Activated CD4-positive, alpha-beta memory T cell treated with anti-CD3 and anti-CD28 coated beads for 36 hours (primary cell): ENCODE data around the gene LAMB1. TPM values are rescaled to one million over a fixed set of nuclear protein-coding genes. Genes with fewer than 3 reads are reported as not detected.

Source experiments
- CTCF ChIA-PET: fragments of 350-600 bp; sonication (Branson Sonifier 250); formaldehyde crosslinking; loops from one replicate; lab custom pipeline; 2021; ENCODE audit warnings: antibody characterized with exemption, inconsistent platforms; lab: Charles Lee
- POLR2A ChIA-PET: fragments of 350-600 bp; sonication (Branson Sonifier 250); formaldehyde crosslinking; loops from one replicate; lab custom pipeline; 2021; ENCODE audit warnings: antibody characterized with exemption; lab: Charles Lee
- DNase-seq: peaks from one replicate; pipeline ENCODE4 v3.0.0-alpha.2; 2020
- H3K27ac Mint-ChIP-seq: one replicate; pipeline ENCODE4 v1.8.0; 2021; ENCODE audit warnings: mixed read lengths
- H3K27me3 Mint-ChIP-seq: one replicate; pipeline ENCODE4 v1.8.0; 2021; ENCODE audit warnings: mixed read lengths
- H3K36me3 Mint-ChIP-seq: one replicate; pipeline ENCODE4 v1.8.0; 2021; ENCODE audit warnings: mixed read lengths
- H3K4me1 Mint-ChIP-seq: one replicate; pipeline ENCODE4 v1.8.0; 2021; ENCODE audit warnings: low read depth, mixed read lengths
- H3K4me3 Mint-ChIP-seq: one replicate; pipeline ENCODE4 v1.8.0; 2021; ENCODE audit warnings: mild to moderate bottlenecking, mixed read lengths
- H3K9me3 Mint-ChIP-seq: one replicate; pipeline ENCODE4 v1.8.0; 2021; ENCODE audit warnings: mixed read lengths
- intact Hi-C: fragments of 100-400 bp; cut with micrococcal nuclease; formaldehyde crosslinking; loops from one replicate; pipeline ENCODE4 v1.15.1; 2023
- total RNA-seq, 2 experiments: library from RNA; stranded (reverse); gene quantifications; one replicate each; pipeline ENCODE4 v1.2.3, GENCODE V29; 2021

Gene LAMB1
- not detected for total RNA-seq

DNA sequence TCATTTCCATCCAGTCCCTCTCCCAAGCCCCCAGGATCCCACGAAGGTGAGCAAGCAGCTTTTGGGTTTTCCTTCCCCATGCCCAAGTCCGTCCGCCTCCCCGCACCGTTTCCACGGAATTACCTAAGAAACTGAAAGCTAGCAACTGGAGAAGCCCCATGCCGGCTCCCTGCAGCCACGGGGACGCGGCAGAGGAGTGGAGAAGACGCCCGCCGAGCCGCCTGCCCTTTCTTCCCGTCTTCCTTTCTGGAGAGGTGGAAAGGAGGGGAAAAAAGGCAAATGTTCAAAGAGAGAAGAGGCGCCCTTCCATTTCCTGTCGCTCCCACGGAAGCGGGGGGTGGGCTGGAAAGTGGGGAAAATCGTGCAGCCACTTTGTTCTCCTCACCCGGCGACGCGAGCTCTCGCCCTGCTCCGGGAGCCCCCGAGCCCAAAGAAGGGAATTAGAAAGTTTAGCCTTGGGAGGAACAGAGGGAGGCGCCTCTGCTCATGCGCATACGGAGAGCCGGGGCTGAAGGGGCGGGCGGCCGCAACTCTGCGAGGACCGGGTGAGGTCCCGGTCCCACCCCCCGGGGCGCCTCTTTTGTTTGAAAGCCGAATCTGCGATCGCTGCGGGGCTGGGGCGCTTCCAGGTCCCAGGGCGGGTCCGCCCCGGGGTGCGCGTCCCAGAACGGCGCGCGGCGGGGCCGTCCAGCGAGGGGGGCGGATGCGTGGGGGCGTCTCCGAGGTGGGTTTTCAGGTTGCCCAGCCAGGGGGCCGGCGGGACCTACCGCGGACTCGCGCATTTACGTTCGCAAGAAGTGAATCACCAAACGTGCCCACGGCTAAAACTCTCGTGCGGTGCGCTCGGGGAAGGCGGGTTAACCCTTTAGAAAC is at the start of gene LAMB1:
TSS of gene LAMB1 (minus strand) at position 436 of the 873 bp plus-strand sequence. CDS start at position 160, 276 bp downstream.
- POLR2A ChIA-PET: no interaction called here

DNA sequence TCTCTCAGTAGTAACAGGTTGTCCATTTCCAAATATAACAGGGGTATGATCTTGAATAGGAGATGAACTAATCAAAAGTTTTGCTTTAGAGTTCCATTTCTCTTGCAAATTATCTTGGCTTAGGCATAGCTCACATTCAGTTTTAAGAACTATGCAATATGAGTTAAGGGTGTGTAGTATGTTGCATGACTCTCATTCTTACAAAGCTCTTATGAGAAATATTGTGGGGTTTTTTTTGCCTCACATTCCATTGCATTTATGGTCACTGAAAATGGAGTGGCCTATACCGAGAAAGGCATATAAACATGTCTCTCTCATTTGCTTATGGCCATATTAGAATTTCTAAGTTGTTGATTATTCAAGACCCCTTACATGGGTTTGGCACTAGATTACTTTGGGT is 48.5 kb upstream of the LAMB1 start:
- no peaks in the 10 kb centered on the region for H3K9me3 Mint-ChIP-seq
- no peaks in the 10 kb centered on the region for H3K4me1 Mint-ChIP-seq
- H3K4me3 Mint-ChIP-seq: no peak overlapping the region
- ChIA-PET POLR2A (no interaction called here), CTCF (no interaction called here)
- peaks cover 8% of the 10 kb centered on the region for H3K27me3 Mint-ChIP-seq
- H3K27ac Mint-ChIP-seq: no peak overlapping the region
- no peak for DNase-seq
- intact Hi-C loops: no loop called here
- no peaks in the 10 kb centered on the region for H3K36me3 Mint-ChIP-seq

More for the DNA sequence above, at the start of gene LAMB1:
- no peaks in the 10 kb centered on the region for H3K9me3 Mint-ChIP-seq
- peak; percentile 15 for DNase-seq
- H3K27ac Mint-ChIP-seq: no peak within 1 kb of the TSS
- H3K27me3 Mint-ChIP-seq: peaks cover 52% of the 10 kb centered on the region
- H3K4me3 Mint-ChIP-seq: peak within 1 kb of the TSS; percentile 59
- no peaks in the 10 kb centered on the region for H3K36me3 Mint-ChIP-seq
- intact Hi-C loops: no loop called here
- H3K4me1 Mint-ChIP-seq: peaks cover 15% of the 10 kb centered on the region
- CTCF ChIA-PET: no interaction called here

DNA sequence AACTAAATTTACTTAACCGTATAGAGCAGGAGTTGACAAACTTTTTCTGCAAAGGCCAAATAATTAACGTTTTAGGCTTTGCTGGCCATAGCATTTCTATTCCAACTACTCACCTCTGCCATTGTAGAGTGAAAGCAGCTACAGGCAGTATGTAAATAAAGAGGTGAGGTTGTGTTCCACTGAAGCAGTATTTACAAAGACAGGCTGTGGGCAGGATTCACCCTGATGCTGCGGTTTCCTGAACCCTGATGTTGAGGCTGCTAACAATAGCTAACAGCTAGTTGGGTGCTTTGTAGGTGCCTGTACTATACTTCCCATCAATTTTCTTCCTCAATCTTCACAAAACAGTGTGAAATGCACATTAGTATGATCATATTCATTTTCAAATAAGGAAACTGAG is 47.0 kb upstream of the LAMB1 start:
- intact Hi-C loops: no loop called here
- Mint-ChIP-seq H3K27me3 (peaks cover 8% of the 10 kb centered on the region), H3K4me1 (no peaks in the 10 kb centered on the region), H3K4me3 (no peak overlapping the region), H3K9me3 (no peaks in the 10 kb centered on the region), H3K36me3 (no peaks in the 10 kb centered on the region), H3K27ac (no peak overlapping the region)
- CTCF ChIA-PET: no interaction called here
- POLR2A ChIA-PET: no interaction called here
- no peak for DNase-seq

DNA sequence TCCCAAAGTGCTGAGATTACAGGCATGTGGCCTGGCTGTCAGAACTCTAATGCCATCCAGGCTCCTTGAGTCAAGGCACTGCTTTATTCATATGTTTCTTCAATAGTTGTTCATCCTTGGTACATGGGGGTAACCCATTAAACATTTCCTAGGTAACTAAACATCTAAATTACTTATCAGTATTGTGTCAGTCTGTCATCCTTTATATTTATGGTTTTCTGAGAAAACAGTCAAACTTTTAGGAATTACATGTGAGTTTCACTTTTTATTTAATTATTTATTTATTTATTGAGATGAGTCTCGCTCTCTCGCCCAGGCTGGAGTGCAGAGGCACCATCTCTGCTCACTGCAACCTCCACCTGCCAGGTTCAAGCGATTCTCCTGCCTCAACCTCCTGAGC is 45.5 kb upstream of the LAMB1 start:
- Mint-ChIP-seq H3K9me3 (no peaks in the 10 kb centered on the region), H3K36me3 (no peaks in the 10 kb centered on the region), H3K4me3 (no peak overlapping the region), H3K4me1 (no peaks in the 10 kb centered on the region), H3K27ac (no peak overlapping the region), H3K27me3 (peaks cover 10% of the 10 kb centered on the region)
- intact Hi-C loops: no loop called here
- no peak for DNase-seq
- ChIA-PET POLR2A (no interaction called here), CTCF (no interaction called here)

DNA sequence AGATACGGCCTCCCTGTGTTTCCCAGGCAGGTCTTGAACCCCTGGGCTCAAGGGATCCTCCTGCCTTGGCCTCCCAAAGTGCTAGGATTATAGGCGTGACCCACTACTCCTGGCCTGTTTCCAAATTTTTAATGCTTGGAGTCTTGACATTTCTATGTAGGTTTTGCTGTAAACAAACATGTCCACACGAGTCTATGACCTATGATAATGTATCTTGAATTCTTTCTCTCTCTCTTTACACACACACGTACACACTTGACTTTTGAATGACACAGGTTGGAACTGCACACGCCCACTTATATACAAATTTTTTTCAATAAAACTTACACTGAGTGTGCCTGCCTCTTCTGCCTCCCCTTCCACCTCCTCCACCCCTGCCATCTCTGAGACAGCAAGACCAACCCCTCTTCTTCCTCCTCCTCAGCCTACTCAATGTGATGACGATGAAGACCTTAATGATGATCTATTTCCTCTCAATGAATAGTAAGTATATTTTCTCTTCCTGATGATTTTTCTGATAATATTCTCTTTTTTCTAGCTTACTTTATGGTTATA is 44.1 kb upstream of the LAMB1 start:
- no peak overlapping the region for H3K4me3 Mint-ChIP-seq
- DNase-seq: no peak
- H3K4me1 Mint-ChIP-seq: no peaks in the 10 kb centered on the region
- ChIA-PET CTCF (no interaction called here), POLR2A (no interaction called here)
- intact Hi-C loops: no loop called here
- H3K36me3 Mint-ChIP-seq: no peaks in the 10 kb centered on the region
- H3K9me3 Mint-ChIP-seq: no peaks in the 10 kb centered on the region
- peaks cover 7% of the 10 kb centered on the region for H3K27me3 Mint-ChIP-seq
- no peak overlapping the region for H3K27ac Mint-ChIP-seq

DNA sequence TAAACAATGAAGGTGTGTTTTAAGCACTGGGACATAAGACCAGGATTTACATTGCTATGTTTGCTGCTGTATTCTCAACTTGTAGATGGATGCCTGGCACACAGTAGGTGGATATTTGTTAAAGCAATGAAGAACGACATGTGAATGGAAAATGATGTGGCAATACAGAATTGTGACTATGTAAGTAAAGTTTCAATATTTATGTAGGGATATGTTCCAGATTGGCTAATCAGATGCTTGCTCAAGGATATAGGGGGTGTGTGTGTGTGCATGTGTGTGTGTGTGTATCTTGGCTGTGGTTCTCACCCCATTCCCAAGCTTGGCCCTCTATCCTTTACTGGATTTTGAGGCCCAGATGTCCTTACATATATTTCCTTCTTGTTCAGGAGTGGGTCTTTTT is 42.7 kb upstream of the LAMB1 start:
- Mint-ChIP-seq H3K4me1 (no peaks in the 10 kb centered on the region), H3K36me3 (no peaks in the 10 kb centered on the region), H3K27me3 (peaks cover 7% of the 10 kb centered on the region), H3K4me3 (no peak overlapping the region), H3K9me3 (no peaks in the 10 kb centered on the region), H3K27ac (no peak overlapping the region)
- DNase-seq: no peak
- CTCF ChIA-PET: no interaction called here
- intact Hi-C loops: no loop called here
- POLR2A ChIA-PET: no interaction called here

DNA sequence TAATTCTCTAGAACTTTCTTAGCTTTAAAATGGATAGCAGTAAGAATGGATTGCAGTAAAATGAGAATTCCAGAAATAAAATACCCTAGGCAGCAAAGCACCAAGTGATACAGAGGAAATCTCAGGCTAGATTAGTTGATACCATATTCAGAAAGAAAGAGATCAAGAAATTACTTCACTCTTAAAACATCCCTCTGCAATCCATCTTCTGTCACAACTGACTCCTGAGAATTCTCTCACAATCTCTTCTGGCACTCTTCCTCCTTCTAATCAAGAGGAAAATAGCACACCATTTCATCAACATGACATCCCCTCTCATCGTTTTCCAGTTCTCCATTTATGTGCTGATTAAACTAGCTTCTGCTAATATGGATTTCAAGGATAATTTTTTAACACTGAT is 42.2 kb upstream of the LAMB1 start:
- Mint-ChIP-seq H3K27me3 (peaks cover 9% of the 10 kb centered on the region), H3K4me3 (no peak overlapping the region), H3K4me1 (no peaks in the 10 kb centered on the region), H3K36me3 (no peaks in the 10 kb centered on the region), H3K27ac (no peak overlapping the region), H3K9me3 (no peaks in the 10 kb centered on the region)
- intact Hi-C loops: no loop called here
- DNase-seq: no peak
- ChIA-PET CTCF (no interaction called here), POLR2A (no interaction called here)

DNA sequence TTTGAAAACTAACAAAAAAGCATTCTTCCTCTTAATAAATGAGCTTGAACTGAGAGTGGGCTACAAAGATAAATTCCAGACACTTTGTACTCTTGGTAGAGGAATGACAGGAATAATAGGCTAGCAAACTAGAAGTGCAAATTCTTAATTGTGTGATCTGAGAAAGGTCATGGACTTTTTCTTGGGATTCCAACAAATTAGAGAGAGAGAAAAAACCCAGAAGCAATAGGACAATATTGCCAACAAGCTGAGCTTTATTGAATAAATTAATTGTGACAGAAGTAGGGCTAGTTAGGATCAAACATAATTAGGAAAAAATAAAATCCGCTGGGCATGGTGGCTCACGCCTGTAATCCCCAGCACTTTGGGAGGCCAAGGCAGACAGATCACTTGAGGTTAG is 41.4 kb upstream of the LAMB1 start:
- H3K9me3 Mint-ChIP-seq: no peaks in the 10 kb centered on the region
- H3K4me3 Mint-ChIP-seq: no peak overlapping the region
- ChIA-PET POLR2A (no interaction called here), CTCF (no interaction called here)
- no peaks in the 10 kb centered on the region for H3K36me3 Mint-ChIP-seq
- peaks cover 9% of the 10 kb centered on the region for H3K27me3 Mint-ChIP-seq
- intact Hi-C loops: no loop called here
- no peak overlapping the region for H3K27ac Mint-ChIP-seq
- DNase-seq: no peak
- H3K4me1 Mint-ChIP-seq: no peaks in the 10 kb centered on the region

DNA sequence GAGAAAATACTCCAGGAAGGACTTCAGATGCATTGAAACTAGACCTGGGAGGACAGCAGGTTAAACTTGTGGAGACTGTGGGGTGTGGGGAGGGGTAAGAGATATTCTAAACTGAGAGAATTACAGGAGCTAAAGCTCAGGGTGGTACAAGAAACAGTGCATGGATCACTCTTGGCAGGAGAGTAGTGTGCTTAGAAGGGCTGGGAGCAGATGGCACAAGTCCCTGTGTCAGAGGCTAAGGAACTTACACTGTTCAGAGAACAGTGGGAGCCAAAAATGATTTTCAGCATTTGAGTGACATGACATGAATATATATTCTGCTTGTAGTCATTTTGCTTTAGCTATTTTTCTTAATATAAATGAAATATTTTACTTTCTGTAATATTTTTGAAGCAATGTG is 36.0 kb upstream of the LAMB1 start:
- Mint-ChIP-seq H3K36me3 (no peaks in the 10 kb centered on the region), H3K27ac (no peak overlapping the region), H3K4me1 (no peaks in the 10 kb centered on the region), H3K27me3 (peaks cover 9% of the 10 kb centered on the region), H3K9me3 (no peaks in the 10 kb centered on the region), H3K4me3 (no peak overlapping the region)
- ChIA-PET POLR2A (no interaction called here), CTCF (no interaction called here)
- DNase-seq: no peak
- intact Hi-C loops: no loop called here

DNA sequence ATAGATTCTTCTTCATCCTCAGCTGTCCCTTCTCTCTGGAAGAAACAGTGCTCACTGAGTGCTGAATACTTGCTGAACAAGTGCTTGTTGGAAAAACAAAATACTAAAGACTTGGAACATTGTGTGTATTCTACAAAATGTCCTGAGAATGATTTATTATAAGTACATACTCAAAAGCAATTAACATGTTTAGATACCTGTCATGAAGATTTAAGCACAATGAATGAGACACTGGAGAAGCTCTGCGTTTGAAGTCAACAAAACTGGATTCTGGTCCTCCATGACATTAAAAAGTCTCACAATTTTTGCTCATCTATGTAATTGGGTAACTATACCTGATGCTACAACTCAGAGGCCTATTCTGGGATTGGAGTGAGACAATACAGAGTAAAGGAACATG is 34.8 kb upstream of the LAMB1 start:
- H3K4me3 Mint-ChIP-seq: no peak overlapping the region
- ChIA-PET CTCF (no interaction called here), POLR2A (no interaction called here)
- H3K9me3 Mint-ChIP-seq: no peaks in the 10 kb centered on the region
- no peaks in the 10 kb centered on the region for H3K4me1 Mint-ChIP-seq
- no peak overlapping the region for H3K27ac Mint-ChIP-seq
- intact Hi-C loops: no loop called here
- H3K27me3 Mint-ChIP-seq: peaks cover 7% of the 10 kb centered on the region
- no peaks in the 10 kb centered on the region for H3K36me3 Mint-ChIP-seq
- no peak for DNase-seq

DNA sequence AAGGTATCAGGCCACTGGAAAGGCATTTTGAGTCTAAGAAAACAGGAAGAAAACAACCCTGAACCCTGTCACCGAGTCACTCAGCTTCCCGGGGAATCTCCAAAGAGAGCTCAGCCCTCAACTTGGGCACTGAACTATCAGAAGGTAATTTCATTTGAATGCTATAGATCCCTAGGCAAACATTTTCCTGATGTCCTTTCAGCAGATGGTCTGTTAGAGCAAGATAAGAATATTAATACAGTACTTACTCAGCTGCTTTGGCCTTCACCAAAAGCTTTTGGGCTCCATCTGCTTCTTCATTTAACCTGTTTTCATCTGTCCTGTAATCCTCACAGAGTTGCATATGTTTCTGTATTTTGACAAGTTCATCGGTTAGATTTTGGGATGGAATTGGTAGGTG is 34.2 kb upstream of the LAMB1 start:
- ChIA-PET CTCF (no interaction called here), POLR2A (no interaction called here)
- H3K9me3 Mint-ChIP-seq: no peaks in the 10 kb centered on the region
- no peaks in the 10 kb centered on the region for H3K4me1 Mint-ChIP-seq
- H3K4me3 Mint-ChIP-seq: no peak overlapping the region
- H3K27me3 Mint-ChIP-seq: peaks cover 7% of the 10 kb centered on the region
- H3K27ac Mint-ChIP-seq: no peak overlapping the region
- DNase-seq: no peak
- H3K36me3 Mint-ChIP-seq: no peaks in the 10 kb centered on the region
- intact Hi-C loops: no loop called here

DNA sequence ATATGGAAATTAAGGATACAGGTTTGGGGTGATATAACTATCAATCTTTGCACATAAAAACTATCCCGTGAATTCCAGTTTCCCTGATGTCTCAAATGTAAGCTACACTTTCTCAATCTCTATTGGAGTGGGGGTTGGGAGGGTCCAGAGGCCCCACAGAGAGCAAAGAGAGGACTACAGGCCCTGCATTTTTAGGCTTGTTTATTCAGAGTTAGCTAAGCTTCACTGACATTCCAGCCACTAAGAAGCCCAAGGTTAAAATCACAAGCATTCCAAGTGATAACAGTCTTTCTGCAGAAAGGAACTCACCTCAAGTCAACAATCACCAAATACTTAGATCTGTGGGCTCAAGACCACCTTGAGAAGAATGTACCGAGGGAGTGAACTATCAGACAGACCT is 31.6 kb upstream of the LAMB1 start:
- intact Hi-C loops: no loop called here
- Mint-ChIP-seq H3K27me3 (peaks cover 2% of the 10 kb centered on the region), H3K9me3 (no peaks in the 10 kb centered on the region), H3K4me1 (no peaks in the 10 kb centered on the region), H3K36me3 (no peaks in the 10 kb centered on the region), H3K4me3 (no peak overlapping the region), H3K27ac (no peak overlapping the region)
- no peak for DNase-seq
- ChIA-PET POLR2A (no interaction called here), CTCF (interaction anchor here (0.7 kb wide), 1 partner anchor 487 kb away, joined by 3 read pairs; no protein-coding TSS in a partner anchor)
